Bronchus fibroblast of lung (primary cell): Measurements from ENCODE around the gene NSD2. TPM values are rescaled to one million over a fixed set of nuclear protein-coding genes. Genes with fewer than 3 reads are reported as not detected.

ENCODE experiments used
- total RNA-seq: library from RNA; depleted of rRNA; stranded (reverse); fragments of >200 nt; gene quantifications from 2 replicates; pipeline ENCODE4 v1.2.3, GENCODE V29; 2015

The NSD2 gene
- 72.1 and 76.8 TPM in 2 replicates for total RNA-seq

GRCh38 chr4:1870578-1871443, at the start of gene NSD2:
TSS of gene NSD2 (plus strand) at chr4:1871393. CDS start at chr4:1900655, 29,262 bp downstream.

GRCh38 chr4:1856071-1856942, 14.9 kb upstream of the NSD2 start, which contains the start of gene LETM1:
TSS of gene LETM1 (minus strand) at chr4:1856156. CDS start at chr4:1855950, 206 bp downstream.

GRCh38 chr4:2008921-2009650, 137.9 kb downstream of the NSD2 start, which contains the start of gene NELFA:
TSS of gene NELFA (minus strand) at chr4:2008974. CDS start at chr4:2008959, 15 bp downstream.

Other genes starting within 250 kb of the NSD2 start
- gene FAM53A, start 187.1 kb upstream of the NSD2 start, total RNA-seq = 1.5 and 5.7 TPM in 2 replicates
- gene SLBP, start 159.1 kb upstream of the NSD2 start, total RNA-seq = 68.2 and 83.6 TPM in 2 replicates
- gene TMEM129, start 150.1 kb upstream of the NSD2 start, total RNA-seq = 30.0 and 33.3 TPM in 2 replicates
- gene TACC3, start 149.9 kb upstream of the NSD2 start, total RNA-seq = 78.7 and 81.8 TPM in 2 replicates
- 0.45 and 0.84 TPM in 2 replicates for gene FGFR3, start 78.1 kb upstream of the NSD2 start, total RNA-seq
- 43.9 and 48.3 TPM in 2 replicates for gene LETM1, start 15.2 kb upstream of the NSD2 start, total RNA-seq
- 18.3 and 19.9 TPM in 2 replicates for gene NELFA, start 137.6 kb downstream of the NSD2 start, total RNA-seq
- gene NAT8L, start 187.9 kb downstream of the NSD2 start, total RNA-seq = under 0.01 TPM in 1 of 2 replicates, not detected in the other